GM21526 (cell line): ENCODE results near the gene ATP8B2.

Experiments used
- ATAC-seq: cut with Tn5 transposase; IDR thresholded peaks from one replicate; pipeline ENCODE4 v1.9.1; 2021; ENCODE audit warnings: moderate library complexity; ENCODE audit not compliant: unreplicated experiment, low FRiP score

The ATP8B2 gene

DNA sequence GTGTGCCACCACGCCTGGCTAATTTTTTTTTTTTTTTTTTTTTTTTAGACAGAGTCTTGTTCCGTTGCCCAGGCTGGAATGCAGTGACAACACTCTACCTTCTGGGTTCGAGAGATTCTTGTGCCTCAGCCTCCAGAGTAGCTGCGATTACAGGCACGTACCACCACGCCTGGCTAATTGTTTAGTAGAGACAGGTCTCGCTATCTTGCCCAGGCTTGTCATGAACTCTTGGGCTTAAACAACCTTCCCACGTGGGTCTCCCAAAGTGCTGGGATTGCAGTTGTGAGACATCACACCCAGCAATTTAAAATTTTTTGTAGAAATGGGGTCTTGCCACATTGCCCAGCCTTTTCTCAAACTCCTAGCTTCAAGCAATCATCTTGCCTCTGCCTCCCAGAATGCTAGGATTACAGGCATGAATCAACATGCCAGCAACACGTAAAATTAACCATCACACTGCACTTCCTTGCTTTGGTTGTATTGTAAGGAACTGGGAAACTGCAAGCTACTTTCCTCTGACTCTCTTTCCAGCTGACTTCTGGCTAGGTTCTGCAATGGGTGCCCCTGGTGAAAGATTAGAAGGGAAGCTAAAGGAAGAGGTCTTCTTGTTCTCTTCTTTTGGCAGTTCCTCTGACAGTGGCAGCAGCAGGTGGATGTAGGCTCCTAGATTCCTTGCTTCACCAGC lies 65.9 kb downstream of the ATP8B2 start:
- ATAC-seq: no peak

GRCh38 chr1:154398141-154398540 lies 72.8 kb downstream of the ATP8B2 start:
- no peak for ATAC-seq

DNA sequence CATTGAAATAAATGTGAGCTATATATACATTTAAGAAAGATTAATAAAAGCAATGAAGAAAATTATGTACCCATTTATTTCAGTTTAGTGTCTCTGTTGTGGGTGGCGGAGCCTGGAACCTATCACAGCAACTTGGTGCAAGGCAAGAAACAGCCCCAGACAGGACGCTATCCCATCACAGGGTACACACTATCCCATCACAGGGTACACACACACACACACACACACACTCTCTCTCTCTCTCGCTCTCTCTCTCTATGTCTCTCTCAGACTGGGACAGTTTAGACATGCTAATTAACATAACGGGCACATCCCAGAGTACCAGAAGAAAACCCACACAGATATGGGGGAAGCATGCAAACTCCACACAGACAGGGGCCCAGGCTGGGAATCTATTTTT lies 73.4 kb downstream of the ATP8B2 start:
- ATAC-seq: no peak

DNA sequence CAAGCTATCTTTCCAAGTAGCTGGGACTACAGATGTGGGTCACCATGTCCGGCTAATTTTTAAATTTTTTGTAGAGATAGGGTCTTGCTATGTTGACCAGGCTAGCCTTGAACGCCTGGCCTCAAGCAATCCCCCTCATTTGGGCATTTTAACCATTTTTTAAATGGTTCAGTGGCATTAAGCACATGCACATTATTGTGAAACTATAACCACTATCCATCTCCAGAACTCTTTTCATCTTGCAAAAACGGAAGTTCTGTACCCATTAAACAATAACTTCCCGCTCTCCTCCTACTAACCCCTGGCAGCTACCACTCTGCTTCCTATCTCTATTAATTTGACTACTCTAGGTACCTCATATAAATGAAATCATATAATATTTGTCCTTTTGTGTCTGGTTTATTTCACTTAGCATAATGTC lies 75.1 kb downstream of the ATP8B2 start:
- ATAC-seq: no peak
